Keratinocyte (primary cell): ENCODE results near the gene WDR74. TPM values are rescaled to one million over a fixed set of nuclear protein-coding genes. Genes with fewer than 3 reads are reported as not detected.

ENCODE experiments used
- DNase-seq: peaks from one replicate; pipeline ENCODE4 v3.0.0-alpha.2; 2011; ENCODE audit warnings: low read depth, missing footprints, low spot score
- FAIRE-seq: peaks from 2 replicates; lab custom pipeline; 2011; peaks lifted over from hg19 to GRCh38; lab: Jason Lieb, UNC
- H2AFZ ChIP-seq: 2 replicates; pipeline ENCODE4 v1.6.0; 2012; ENCODE audit warnings: low read length, control low read depth, inconsistent platforms; ENCODE audit not compliant: control insufficient read depth
- H3K27ac ChIP-seq: 2 replicates; pipeline ENCODE4 v1.5.1; 2011; ENCODE audit warnings: low read length; ENCODE audit not compliant: control insufficient read depth, insufficient read depth
- H3K27me3 ChIP-seq: 3 replicates; pipeline ENCODE4 v1.6.0; 2011; ENCODE audit warnings: low read length; ENCODE audit not compliant: control insufficient read depth, insufficient read depth; ENCODE audit errors: extremely low read depth
- H3K36me3 ChIP-seq, 2 experiments: 2 replicates in 1 of 2; 3 replicates in 1 of 2; pipeline ENCODE4 v1.5.1; 2011; ENCODE audit warnings: low read length in 2 of 2, mild to moderate bottlenecking in 1 of 2; ENCODE audit not compliant: control insufficient read depth in 2 of 2, insufficient read depth in 2 of 2; ENCODE audit errors: extremely low read depth in 1 of 2
- H3K4me1 ChIP-seq: 3 replicates; pipeline ENCODE4 v1.5.1; 2011; ENCODE audit warnings: low read length; ENCODE audit not compliant: control insufficient read depth, insufficient read depth; ENCODE audit errors: extremely low read depth
- H3K4me2 ChIP-seq: 3 replicates; pipeline ENCODE4 v1.6.0; 2011; ENCODE audit warnings: low read depth, low read length; ENCODE audit not compliant: control insufficient read depth, insufficient read depth; ENCODE audit errors: extremely low read depth
- H3K4me3 ChIP-seq, 3 experiments: fragments of 200-600 bp in 1 of 3; sonication (generic) in 1 of 3; 2 replicates in 2 of 3; 3 replicates in 1 of 3; pipeline ENCODE4 v1.5.1; 2011 to 2016; ENCODE audit warnings: low read length in 3 of 3, mild to moderate bottlenecking in 3 of 3, control low read depth in 2 of 3, inconsistent platforms in 1 of 3, low read depth in 1 of 3, mixed read lengths in 1 of 3, mixed run types in 1 of 3, moderate library complexity in 1 of 3; ENCODE audit not compliant: control insufficient read depth in 2 of 3, insufficient read depth in 2 of 3; ENCODE audit errors: extremely low read depth in 1 of 3
- H3K79me2 ChIP-seq: 2 replicates; pipeline ENCODE4 v1.6.0; 2012; ENCODE audit warnings: low read length; ENCODE audit not compliant: control insufficient read depth, insufficient read depth
- H3K9ac ChIP-seq: 3 replicates; pipeline ENCODE4 v1.6.0; 2011; ENCODE audit warnings: low read length; ENCODE audit not compliant: control insufficient read depth, insufficient read depth; ENCODE audit errors: extremely low read depth
- H3K9me1 ChIP-seq: 3 replicates; pipeline ENCODE4 v1.6.0; 2011; ENCODE audit warnings: low read length; ENCODE audit not compliant: control insufficient read depth, insufficient read depth; ENCODE audit errors: extremely low read depth
- H3K9me3 ChIP-seq: 2 replicates; pipeline ENCODE4 v1.5.1; 2012; ENCODE audit warnings: low read depth, low read length; ENCODE audit not compliant: control insufficient read depth
- H4K20me1 ChIP-seq: 3 replicates; pipeline ENCODE4 v1.6.0; 2011; ENCODE audit warnings: low read length; ENCODE audit not compliant: control insufficient read depth, insufficient read depth; ENCODE audit errors: extremely low read depth
- EZH2 ChIP-seq: IDR thresholded peaks from one replicate; pipeline ENCODE4 v1.6.1; 2012; ENCODE audit warnings: inconsistent platforms, mild to moderate bottlenecking, low read length, moderate library complexity
- dilution Hi-C: fragments of 300-500 bp; cut with MboI; formaldehyde crosslinking; loops from one replicate; pipeline ENCODE4 v1.7.0; 2020; ENCODE audit warnings: low sequenced_read_pairs; ENCODE audit not compliant: extremely low pct_ligation_motif_present
- polyA plus RNA-seq, 5 experiments: library from polyadenylated mRNA; depleted of rRNA in 3 of 5; stranded (reverse) in 3 of 5; stranded (forward) in 1 of 5; unstranded in 1 of 5; fragments of >200 nt; gene quantifications; 1 replicate in 1 of 5; 2 replicates in 3 of 5; 3 replicates in 1 of 5; pipeline versions ENCODE4 v1.2.1 to v1.2.3, GENCODE V29; 2011 to 2012; ENCODE audit warnings: missing spikeins in 2 of 5, low read depth in 1 of 5, low replicate concordance in 1 of 5
- TF ChIP-seq, protein P1 (sequence below), 3 experiments: IDR thresholded peaks in 1 of 3; conservative IDR thresholded peaks in 1 of 3; optimal IDR thresholded peaks in 1 of 3; 2 replicates in 2 of 3; 3 replicates in 1 of 3; pipeline versions ENCODE3 to v1.5.1; 2011; ENCODE audit warnings: low read length in 3 of 3, mild to moderate bottlenecking in 3 of 3, moderate library complexity in 2 of 3, control low read depth in 1 of 3, inconsistent platforms in 1 of 3; ENCODE audit not compliant: insufficient read depth in 2 of 3; ENCODE audit errors: extremely low read depth in 1 of 3

Gene WDR74
- polyA plus RNA-seq, 1 donor (not counting 4 experiments of a cell fraction or from before 2014, with no cell fraction given) = 44.5 TPM

DNA sequence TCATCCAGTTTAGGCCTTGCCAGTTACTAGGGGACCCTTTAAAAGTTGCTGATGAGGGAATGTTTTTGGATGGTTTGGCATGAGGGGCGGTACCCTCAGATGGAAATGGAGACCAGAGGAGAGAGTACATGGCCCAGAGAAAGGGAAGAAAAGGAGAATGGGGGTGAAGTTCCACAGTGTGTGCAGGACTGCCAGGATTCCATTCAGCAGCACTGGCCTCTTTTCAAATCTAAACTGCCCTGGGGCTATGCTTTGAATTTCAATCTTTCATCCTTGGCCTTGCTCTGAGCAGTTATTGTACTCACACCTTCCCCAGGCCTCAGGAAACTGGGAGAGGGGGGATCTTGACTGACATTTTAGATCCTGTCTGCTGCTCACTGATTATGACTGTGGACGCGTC lies 44.3 kb upstream of the WDR74 start:
- Histone ChIP-seq H3K79me2 (peaks cover 50% of the 10 kb centered on the region), H3K27me3 (no peaks in the 10 kb centered on the region), H3K9ac (peak overlapping the region; percentile 98), H3K4me3 (peak overlapping the region; percentile 77 to 100 (median 95)), H3K9me3 (no peaks in the 10 kb centered on the region), H3K4me1 (peaks cover 41% of the 10 kb centered on the region), H2AFZ (no peak overlapping the region), H3K36me3 (peaks cover 49 to 57% of the 10 kb centered on the region in 2 experiments), H4K20me1 (peaks cover 33% of the 10 kb centered on the region), H3K9me1 (peaks cover 2% of the 10 kb centered on the region), H3K27ac (peak overlapping the region; percentile 99), H3K4me2 (peak overlapping the region; percentile 98)
- DNase-seq (no peak), FAIRE-seq (no peak)
- dilution Hi-C loops = no loop called here
- no peak for TF ChIP-seq EZH2
- TF ChIP-seq, protein P1, sequence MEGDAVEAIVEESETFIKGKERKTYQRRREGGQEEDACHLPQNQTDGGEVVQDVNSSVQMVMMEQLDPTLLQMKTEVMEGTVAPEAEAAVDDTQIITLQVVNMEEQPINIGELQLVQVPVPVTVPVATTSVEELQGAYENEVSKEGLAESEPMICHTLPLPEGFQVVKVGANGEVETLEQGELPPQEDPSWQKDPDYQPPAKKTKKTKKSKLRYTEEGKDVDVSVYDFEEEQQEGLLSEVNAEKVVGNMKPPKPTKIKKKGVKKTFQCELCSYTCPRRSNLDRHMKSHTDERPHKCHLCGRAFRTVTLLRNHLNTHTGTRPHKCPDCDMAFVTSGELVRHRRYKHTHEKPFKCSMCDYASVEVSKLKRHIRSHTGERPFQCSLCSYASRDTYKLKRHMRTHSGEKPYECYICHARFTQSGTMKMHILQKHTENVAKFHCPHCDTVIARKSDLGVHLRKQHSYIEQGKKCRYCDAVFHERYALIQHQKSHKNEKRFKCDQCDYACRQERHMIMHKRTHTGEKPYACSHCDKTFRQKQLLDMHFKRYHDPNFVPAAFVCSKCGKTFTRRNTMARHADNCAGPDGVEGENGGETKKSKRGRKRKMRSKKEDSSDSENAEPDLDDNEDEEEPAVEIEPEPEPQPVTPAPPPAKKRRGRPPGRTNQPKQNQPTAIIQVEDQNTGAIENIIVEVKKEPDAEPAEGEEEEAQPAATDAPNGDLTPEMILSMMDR (optimal IDR thresholded peaks at IDR 0.05 in 1 of 3, IDR thresholded peaks at IDR 0.05 in 1 of 3, conservative IDR thresholded peaks at IDR 0.05 in 1 of 3; ENCODE audit: extremely low read depth in 1 of 3, insufficient read depth in 2 of 3, low read length in 3 of 3) = no peak

DNA sequence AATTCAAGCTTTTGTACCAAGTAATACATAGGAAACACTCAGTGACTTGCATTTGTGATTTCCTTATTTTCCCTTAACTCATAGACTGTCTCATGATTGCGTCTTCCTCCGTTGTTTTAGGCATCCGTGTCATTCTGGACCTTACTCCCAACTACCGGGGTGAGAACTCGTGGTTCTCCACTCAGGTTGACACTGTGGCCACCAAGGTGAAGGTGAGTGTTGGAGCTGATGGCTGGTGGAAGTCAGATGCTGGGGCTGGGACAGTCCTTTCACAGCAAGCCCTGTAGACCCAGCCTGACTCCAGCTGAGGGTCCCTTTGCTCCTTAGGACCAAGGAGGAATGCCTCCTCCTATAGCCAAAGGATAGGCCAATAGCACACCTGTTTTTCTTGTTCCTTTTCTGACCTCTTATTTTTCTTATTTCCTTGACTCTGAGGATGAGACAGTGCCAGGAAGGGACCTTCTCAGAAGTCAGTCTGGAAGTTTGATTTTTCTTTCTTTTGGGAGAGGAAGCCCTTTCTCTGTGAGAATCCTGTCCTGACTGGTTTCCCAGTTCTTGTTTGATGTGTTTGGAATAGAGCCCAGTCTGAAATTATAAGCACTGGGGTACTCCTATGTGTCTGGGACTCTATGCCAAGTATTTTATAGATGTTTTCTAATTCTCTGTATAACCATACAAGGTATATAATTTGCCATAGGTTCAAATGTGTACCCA lies 43.6 kb upstream of the WDR74 start:
- Histone ChIP-seq H3K36me3 (peaks cover 42 to 55% of the 10 kb centered on the region in 2 experiments), H2AFZ (no peak overlapping the region), H3K4me2 (peak overlapping the region; percentile 98), H3K9ac (peak overlapping the region; percentile 98), H4K20me1 (peaks cover 32% of the 10 kb centered on the region), H3K27ac (peak overlapping the region; percentile 99), H3K4me3 (peak overlapping the region; percentile 77 to 100 (median 95)), H3K27me3 (no peaks in the 10 kb centered on the region), H3K79me2 (peaks cover 50% of the 10 kb centered on the region), H3K9me1 (peaks cover 2% of the 10 kb centered on the region), H3K4me1 (peaks cover 41% of the 10 kb centered on the region), H3K9me3 (no peaks in the 10 kb centered on the region)
- FAIRE-seq (no peak), DNase-seq (no peak)
- no peak for TF ChIP-seq EZH2
- TF ChIP-seq, protein P1 (optimal IDR thresholded peaks at IDR 0.05 in 1 of 3, IDR thresholded peaks at IDR 0.05 in 1 of 3, conservative IDR thresholded peaks at IDR 0.05 in 1 of 3; ENCODE audit: extremely low read depth in 1 of 3, insufficient read depth in 2 of 3, low read length in 3 of 3) = no peak
- dilution Hi-C loops = no loop called here
